ENCODE results near the gene LYRM1.

- TF ChIP-seq EZH2 (IDR thresholded peaks at IDR 0.05; ENCODE audit: insufficient read depth, low read length), result no peak
- TF ChIP-seq CTCF (IDR thresholded peaks at IDR 0.05; ENCODE audit: insufficient read depth, low read depth, low read length), result no peak
Observed at GRCh38 chr16:20857281-20857680, 43.3 kb upstream of the LYRM1 start.
